ENCODE measurements around the gene KDM1B. TPM values are rescaled to one million over a fixed set of nuclear protein-coding genes. Genes with fewer than 3 reads are reported as not detected.

The KDM1B gene
- 20.7 and 22.4 TPM in 2 replicates for total RNA-seq (ENCODE audit: low replicate concordance)
- long read RNA-seq, partial matches to known transcripts: 2 of 3 reads
- long read RNA-seq, other reads (novel, unspliced or antisense): 1 of 3 reads

GRCh38 chr6:18155150-18155863 lies at the start of gene KDM1B:
Gene KDM1B, plus strand, starts transcription at chr6:18155422. Its CDS starts 4,474 bp downstream, at chr6:18159896.
- peak; percentile 99 for DNase-seq (ENCODE audit: extremely low spot score, unreplicated experiment)
- Mint-ChIP-seq H3K4me1 (ENCODE audit: unreplicated experiment) (peaks cover 15% of the 10 kb centered on the region), H3K9me3 (peaks cover 6% of the 10 kb centered on the region), H3K36me3 (peaks cover 12% of the 10 kb centered on the region), H3K27me3 (no peaks in the 10 kb centered on the region), H3K27ac (peak within 1 kb of the TSS; percentile 99), H3K4me3 (peak within 1 kb of the TSS; percentile 100)
- TF ChIP-seq CTCF (conservative IDR thresholded peaks at IDR 0.05): no peak

- H3K27me3 Mint-ChIP-seq: no peaks in the 10 kb centered on the region
These were observed 48.2 kb upstream of the KDM1B start for GRCh38 chr6:18107061-18107460.

GRCh38 chr6:18110162-18110561 lies 45.1 kb upstream of the KDM1B start:
- no peak for DNase-seq (ENCODE audit: extremely low spot score, unreplicated experiment)
- no peaks in the 10 kb centered on the region for H3K27me3 Mint-ChIP-seq
- no peak overlapping the region for H3K27ac Mint-ChIP-seq
- H3K4me1 Mint-ChIP-seq (ENCODE audit: unreplicated experiment): no peaks in the 10 kb centered on the region
- H3K36me3 Mint-ChIP-seq: no peaks in the 10 kb centered on the region
- H3K4me3 Mint-ChIP-seq: no peak overlapping the region
- TF ChIP-seq CTCF (conservative IDR thresholded peaks at IDR 0.05): no peak
- peaks cover 5% of the 10 kb centered on the region for H3K9me3 Mint-ChIP-seq

More at GRCh38 chr6:18107061-18107460, 48.2 kb upstream of the KDM1B start:
- no peak for DNase-seq (ENCODE audit: extremely low spot score, unreplicated experiment)
- peaks cover 5% of the 10 kb centered on the region for H3K9me3 Mint-ChIP-seq
- H3K36me3 Mint-ChIP-seq: no peaks in the 10 kb centered on the region
- no peak overlapping the region for H3K27ac Mint-ChIP-seq
- no peaks in the 10 kb centered on the region for H3K4me1 Mint-ChIP-seq (ENCODE audit: unreplicated experiment)
- no peak overlapping the region for H3K4me3 Mint-ChIP-seq
- no peak for TF ChIP-seq CTCF (conservative IDR thresholded peaks at IDR 0.05)

- Mint-ChIP-seq H3K4me3 (no peak overlapping the region), H3K36me3 (no peaks in the 10 kb centered on the region)
- DNase-seq (ENCODE audit: extremely low spot score, unreplicated experiment): no peak
These were observed 39.9 kb upstream of the KDM1B start for GRCh38 chr6:18115356-18115755.

GRCh38 chr6:18117136-18117535 lies 38.1 kb upstream of the KDM1B start:
- TF ChIP-seq CTCF (conservative IDR thresholded peaks at IDR 0.05): no peak
- no peaks in the 10 kb centered on the region for H3K36me3 Mint-ChIP-seq
- DNase-seq (ENCODE audit: extremely low spot score, unreplicated experiment): no peak
- no peak overlapping the region for H3K4me3 Mint-ChIP-seq
- H3K27me3 Mint-ChIP-seq: no peaks in the 10 kb centered on the region
- no peak overlapping the region for H3K27ac Mint-ChIP-seq
- H3K4me1 Mint-ChIP-seq (ENCODE audit: unreplicated experiment): peaks cover 3% of the 10 kb centered on the region
- H3K9me3 Mint-ChIP-seq: no peaks in the 10 kb centered on the region

More at GRCh38 chr6:18115356-18115755, 39.9 kb upstream of the KDM1B start:
- H3K4me1 Mint-ChIP-seq (ENCODE audit: unreplicated experiment): no peaks in the 10 kb centered on the region
- H3K27me3 Mint-ChIP-seq: no peaks in the 10 kb centered on the region
- no peaks in the 10 kb centered on the region for H3K9me3 Mint-ChIP-seq
- no peak for TF ChIP-seq CTCF (conservative IDR thresholded peaks at IDR 0.05)
- H3K27ac Mint-ChIP-seq: no peak overlapping the region

Measured in type B pancreatic cell (in vitro differentiated cells).